ENCODE data around the gene TCFL5.
A peak's percentile ranks its signal among the peaks of the same experiment; 100 is the strongest.

Gene TCFL5

GRCh38 chr20:62800314-62801259 is 61.0 kb downstream of the TCFL5 start:
- H3K9me3 Mint-ChIP-seq, result no peaks in the 10 kb centered on the region
- no peaks in the 10 kb centered on the region for H3K27me3 Mint-ChIP-seq
- H3K4me3 Mint-ChIP-seq, result no peak overlapping the region
- H3K36me3 Mint-ChIP-seq, result peaks cover 1% of the 10 kb centered on the region
- no peak overlapping the region for H3K27ac Mint-ChIP-seq
- peaks cover 25% of the 10 kb centered on the region for H3K4me1 Mint-ChIP-seq

- H3K27ac Mint-ChIP-seq, result no peak overlapping the region
- H3K4me1 Mint-ChIP-seq, result peaks cover 25% of the 10 kb centered on the region
Observed at GRCh38 chr20:62799873-62800272, 61.7 kb downstream of the TCFL5 start.

GRCh38 chr20:62799459-62799858 is 62.2 kb downstream of the TCFL5 start:
- no peak overlapping the region for H3K4me3 Mint-ChIP-seq
- H3K27ac Mint-ChIP-seq, result no peak overlapping the region
- H3K27me3 Mint-ChIP-seq, result no peaks in the 10 kb centered on the region
- peaks cover 1% of the 10 kb centered on the region for H3K36me3 Mint-ChIP-seq
- H3K4me1 Mint-ChIP-seq, result peaks cover 25% of the 10 kb centered on the region
- H3K9me3 Mint-ChIP-seq, result no peaks in the 10 kb centered on the region

More at GRCh38 chr20:62799873-62800272, 61.7 kb downstream of the TCFL5 start:
- Mint-ChIP-seq H3K4me3 (no peak overlapping the region), H3K36me3 (peaks cover 1% of the 10 kb centered on the region), H3K9me3 (no peaks in the 10 kb centered on the region), H3K27me3 (no peaks in the 10 kb centered on the region)

- H3K36me3 Mint-ChIP-seq, result peaks cover 1% of the 10 kb centered on the region
- no peak overlapping the region for H3K4me3 Mint-ChIP-seq
- H3K27ac Mint-ChIP-seq, result no peak overlapping the region
Observed at GRCh38 chr20:62799036-62799435, 62.6 kb downstream of the TCFL5 start.

GRCh38 chr20:62797671-62798532 is 63.7 kb downstream of the TCFL5 start:
- Mint-ChIP-seq H3K27ac (peak overlapping the region; percentile 93), H3K27me3 (no peaks in the 10 kb centered on the region), H3K9me3 (no peaks in the 10 kb centered on the region), H3K4me1 (peaks cover 27% of the 10 kb centered on the region), H3K4me3 (peak overlapping the region; percentile 78), H3K36me3 (peaks cover 1% of the 10 kb centered on the region)

More at GRCh38 chr20:62799036-62799435, 62.6 kb downstream of the TCFL5 start:
- Mint-ChIP-seq H3K9me3 (no peaks in the 10 kb centered on the region), H3K4me1 (peaks cover 22% of the 10 kb centered on the region), H3K27me3 (no peaks in the 10 kb centered on the region)

GRCh38 chr20:62796699-62797491 is 64.7 kb downstream of the TCFL5 start:
- Mint-ChIP-seq H3K36me3 (peaks cover 1% of the 10 kb centered on the region), H3K27me3 (no peaks in the 10 kb centered on the region), H3K4me3 (peak overlapping the region; percentile 78), H3K27ac (peak overlapping the region; percentile 84), H3K9me3 (no peaks in the 10 kb centered on the region), H3K4me1 (peaks cover 34% of the 10 kb centered on the region)

- H3K27me3 Mint-ChIP-seq, result no peaks in the 10 kb centered on the region
- H3K27ac Mint-ChIP-seq, result peak overlapping the region; percentile 85
- H3K36me3 Mint-ChIP-seq, result peaks cover 1% of the 10 kb centered on the region
- H3K9me3 Mint-ChIP-seq, result no peaks in the 10 kb centered on the region
- H3K4me1 Mint-ChIP-seq, result peaks cover 42% of the 10 kb centered on the region
- peak overlapping the region; percentile 86 for H3K4me3 Mint-ChIP-seq
Observed at GRCh38 chr20:62795023-62795761, 66.4 kb downstream of the TCFL5 start.

- peak overlapping the region; percentile 86 for H3K4me3 Mint-ChIP-seq
- H3K4me1 Mint-ChIP-seq, result peaks cover 42% of the 10 kb centered on the region
- H3K36me3 Mint-ChIP-seq, result peaks cover 1% of the 10 kb centered on the region
- H3K9me3 Mint-ChIP-seq, result no peaks in the 10 kb centered on the region
- peak overlapping the region; percentile 85 for H3K27ac Mint-ChIP-seq
- no peaks in the 10 kb centered on the region for H3K27me3 Mint-ChIP-seq
Observed at GRCh38 chr20:62794007-62794724, 67.5 kb downstream of the TCFL5 start.

DNA sequence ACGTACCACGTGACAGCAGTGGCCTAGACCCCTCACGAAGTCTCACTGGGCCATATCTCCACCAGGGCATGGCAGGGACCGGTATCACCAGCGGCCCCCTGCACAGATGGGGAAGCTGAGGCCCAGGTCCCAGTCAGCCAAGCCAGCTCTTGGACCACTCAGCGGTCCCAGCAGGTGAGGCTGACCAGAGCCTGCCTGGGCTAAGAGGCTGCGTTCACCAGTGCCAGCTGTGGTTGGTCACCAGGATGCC is 67.9 kb downstream of the TCFL5 start:
- Mint-ChIP-seq H3K9me3 (no peaks in the 10 kb centered on the region), H3K36me3 (peaks cover 1% of the 10 kb centered on the region), H3K4me3 (peak overlapping the region; percentile 86), H3K27ac (peak overlapping the region; percentile 81), H3K4me1 (peaks cover 41% of the 10 kb centered on the region), H3K27me3 (no peaks in the 10 kb centered on the region)

DNA sequence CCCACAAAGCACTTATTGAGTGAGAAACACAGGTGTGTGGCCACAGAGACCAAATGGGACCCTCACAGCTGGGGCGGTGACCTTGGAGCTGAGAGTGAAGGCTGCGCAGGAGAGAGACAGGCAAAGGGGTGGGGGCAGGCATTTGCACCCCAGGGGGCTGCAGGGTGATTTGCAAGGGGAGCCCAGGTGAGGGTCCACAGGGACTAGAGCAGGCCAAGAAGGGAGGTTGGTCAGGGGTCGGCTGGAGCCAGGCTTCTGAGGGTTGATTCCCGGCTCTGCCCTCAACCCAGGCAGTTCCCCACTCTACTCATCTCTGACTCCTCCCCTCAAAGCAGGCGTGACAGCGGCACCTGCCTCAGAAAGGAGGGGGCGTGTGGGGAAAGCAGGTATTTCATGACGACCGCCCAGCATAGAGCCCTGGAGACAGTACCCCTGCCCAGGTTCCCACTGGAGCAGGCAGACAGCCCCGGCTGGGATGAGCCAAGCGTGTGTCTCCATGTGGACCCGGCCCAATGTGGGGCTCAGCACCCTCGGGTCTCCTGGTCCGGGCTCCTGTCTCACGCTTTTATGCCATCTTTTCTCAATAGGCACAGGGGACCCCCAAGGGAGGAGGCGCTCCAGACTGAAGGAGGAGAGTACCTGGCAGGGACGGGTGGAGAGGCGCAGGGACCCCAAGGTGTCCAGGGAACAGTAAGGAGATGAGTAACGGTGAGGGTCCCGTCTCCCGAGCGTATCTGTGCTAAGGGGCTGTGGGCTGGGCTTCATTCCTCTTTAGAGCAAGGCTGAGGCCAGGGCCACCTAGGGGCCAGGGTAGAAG is 68.5 kb downstream of the TCFL5 start:
- Mint-ChIP-seq H3K4me3 (peak overlapping the region; percentile 86), H3K4me1 (peaks cover 36% of the 10 kb centered on the region), H3K27ac (peak overlapping the region; percentile 38), H3K36me3 (peaks cover 1% of the 10 kb centered on the region), H3K9me3 (no peaks in the 10 kb centered on the region), H3K27me3 (no peaks in the 10 kb centered on the region)

DNA sequence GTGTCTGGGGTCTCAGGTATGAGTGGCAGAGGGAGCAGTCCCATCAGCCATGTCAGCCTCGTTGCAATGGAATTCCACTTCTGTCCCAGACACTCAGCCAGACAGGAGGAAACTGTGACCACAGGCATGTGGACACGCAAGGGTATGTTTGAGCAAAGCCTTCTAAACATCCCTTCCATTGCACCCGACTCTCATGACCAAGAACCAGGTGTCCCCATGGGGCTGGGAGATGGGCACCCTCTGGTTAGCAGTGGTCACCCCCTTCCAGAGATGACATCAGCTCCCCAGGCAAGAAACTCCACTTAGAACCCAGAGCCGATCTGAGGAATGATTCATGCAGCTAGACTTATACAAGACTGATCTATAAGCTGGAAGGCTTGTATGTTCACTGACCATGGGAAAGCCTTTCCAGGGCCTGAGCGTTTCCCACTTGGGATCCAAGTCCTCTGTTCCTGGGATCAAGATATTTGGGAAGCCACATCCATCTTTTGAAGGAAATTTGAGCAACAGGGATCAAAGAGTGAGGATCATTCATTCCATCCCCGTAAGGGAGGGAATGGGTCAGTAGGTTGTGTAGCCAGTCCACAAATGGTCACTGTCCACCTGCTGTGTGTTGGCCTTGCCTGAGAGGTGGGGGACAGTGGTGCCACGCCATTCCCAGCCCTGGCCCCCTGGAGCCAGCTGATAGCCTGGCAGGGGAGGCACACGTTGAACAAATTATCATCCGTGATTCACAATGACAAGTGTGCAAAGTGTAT is 69.3 kb downstream of the TCFL5 start:
- no peaks in the 10 kb centered on the region for H3K36me3 Mint-ChIP-seq
- H3K27me3 Mint-ChIP-seq, result no peaks in the 10 kb centered on the region
- H3K27ac Mint-ChIP-seq, result peak overlapping the region; percentile 38
- H3K9me3 Mint-ChIP-seq, result no peaks in the 10 kb centered on the region
- peak overlapping the region; percentile 19 for H3K4me3 Mint-ChIP-seq
- peaks cover 31% of the 10 kb centered on the region for H3K4me1 Mint-ChIP-seq

DNA sequence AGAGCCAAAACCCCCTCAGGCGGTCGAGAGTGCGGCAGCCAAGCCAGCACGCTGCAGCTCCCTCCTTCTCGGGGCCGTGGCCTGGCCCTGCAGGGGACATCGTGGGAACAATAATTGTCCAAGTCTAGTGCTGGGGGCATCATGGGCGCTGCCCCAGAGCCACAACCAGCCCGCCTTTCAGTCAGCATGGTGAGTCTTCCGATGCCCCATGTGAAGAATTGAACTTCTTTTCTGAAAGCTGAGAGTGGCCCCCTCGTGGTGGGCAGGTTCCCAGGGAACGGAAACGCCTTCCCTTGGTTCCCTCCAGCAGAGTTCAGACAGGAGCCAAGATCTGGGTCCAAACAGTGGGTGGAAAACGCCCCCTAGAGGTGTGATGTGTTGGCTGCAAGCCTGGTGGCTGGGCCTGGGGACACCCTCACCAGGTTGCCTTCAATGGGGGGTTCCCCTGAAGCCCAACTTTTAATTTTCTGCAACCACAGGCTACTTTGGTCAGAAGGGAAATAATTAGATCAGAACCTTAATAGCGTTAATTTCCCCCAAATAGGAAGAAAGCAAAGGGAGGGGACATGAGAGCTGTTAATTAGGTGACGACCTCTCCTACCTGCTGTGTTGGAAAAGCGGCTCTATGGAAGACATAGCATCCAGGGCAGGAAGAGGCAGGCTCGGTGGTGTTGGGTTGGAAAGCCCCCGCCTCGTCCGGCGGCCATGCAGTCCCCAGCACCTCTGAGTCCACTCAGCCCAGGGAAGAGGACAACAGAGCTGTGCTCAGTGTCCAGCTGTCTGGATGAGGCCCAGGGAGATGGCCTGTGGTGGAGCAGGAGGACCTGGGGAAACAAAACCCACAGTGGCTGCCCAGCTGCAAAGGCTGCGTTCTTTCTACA is 70.1 kb downstream of the TCFL5 start:
- Mint-ChIP-seq H3K4me1 (peaks cover 27% of the 10 kb centered on the region), H3K36me3 (no peaks in the 10 kb centered on the region), H3K9me3 (no peaks in the 10 kb centered on the region), H3K27ac (no peak overlapping the region), H3K27me3 (no peaks in the 10 kb centered on the region), H3K4me3 (no peak overlapping the region)
